Lower lobe of right lung (tissue), 2 donors: ENCODE measurements around the gene C7orf25. TPM values are rescaled to one million over a fixed set of nuclear protein-coding genes. Genes with fewer than 3 reads are reported as not detected.

ENCODE experiments used
- ATAC-seq, 2 donors: fragments of 200-7000 bp; cut with Tn5 transposase; one replicate each; pipeline ENCODE4 v1.9.1; 2020 to 2022; ENCODE audit warnings: mild to moderate bottlenecking in 2 of 2, moderate library complexity in 2 of 2
- DNase-seq: peaks from one replicate; pipeline ENCODE4 v3.0.0-alpha.2; 2020
- H3K27ac ChIP-seq: fragments of 200-600 bp; one replicate; pipeline ENCODE4 v1.8.0; 2022
- H3K27me3 ChIP-seq: fragments of 200-600 bp; one replicate; pipeline ENCODE4 v1.8.0; 2022; ENCODE audit warnings: low read depth
- H3K36me3 ChIP-seq: fragments of 200-600 bp; one replicate; pipeline ENCODE4 v1.8.0; 2022; ENCODE audit warnings: mild to moderate bottlenecking
- H3K4me1 ChIP-seq: fragments of 200-600 bp; one replicate; pipeline ENCODE4 v1.8.0; 2022
- H3K4me3 ChIP-seq: fragments of 200-600 bp; one replicate; pipeline ENCODE4 v1.8.0; 2022; ENCODE audit warnings: mild to moderate bottlenecking
- H3K9me3 ChIP-seq: fragments of 200-600 bp; one replicate; pipeline ENCODE4 v1.8.0; 2022
- CTCF ChIP-seq: fragments of 200-600 bp; IDR thresholded peaks from one replicate; pipeline ENCODE4 v1.8.0; 2022; ENCODE audit warnings: antibody characterized with exemption, mild to moderate bottlenecking
- intact Hi-C: fragments of 100-400 bp; cut with DNase I; formaldehyde crosslinking; loops from one replicate; pipeline ENCODE4 v1.11.0; 2022
- total RNA-seq: library from RNA; stranded (reverse); fragmentation: NEBNext Ultra II Directional; extraction: Animal tissue kit (Norgen Biotek cat#: 25700); gene quantifications from one replicate; pipeline ENCODE4 v1.2.1, GENCODE V29; 2021
- donor health status: DM: no; HTN: yes; CAD: no; lungs with severe emphysema.

Gene C7orf25
- total RNA-seq, 1 donor from 2014 or later = 7.8 TPM

- Histone ChIP-seq H3K27ac (no peak overlapping the region), H3K9me3 (no peaks in the 10 kb centered on the region), H3K4me3 (no peak overlapping the region), H3K4me1 (peaks cover 59% of the 10 kb centered on the region), H3K36me3 (peaks cover 36% of the 10 kb centered on the region), H3K27me3 (no peaks in the 10 kb centered on the region)
- TF ChIP-seq CTCF = no peak
- intact Hi-C loops = no loop called here
- DNase-seq (no peak), ATAC-seq (no peak)
Observed at GRCh38 chr7:42928754-42929153, 16.9 kb upstream of the C7orf25 start.

DNA sequence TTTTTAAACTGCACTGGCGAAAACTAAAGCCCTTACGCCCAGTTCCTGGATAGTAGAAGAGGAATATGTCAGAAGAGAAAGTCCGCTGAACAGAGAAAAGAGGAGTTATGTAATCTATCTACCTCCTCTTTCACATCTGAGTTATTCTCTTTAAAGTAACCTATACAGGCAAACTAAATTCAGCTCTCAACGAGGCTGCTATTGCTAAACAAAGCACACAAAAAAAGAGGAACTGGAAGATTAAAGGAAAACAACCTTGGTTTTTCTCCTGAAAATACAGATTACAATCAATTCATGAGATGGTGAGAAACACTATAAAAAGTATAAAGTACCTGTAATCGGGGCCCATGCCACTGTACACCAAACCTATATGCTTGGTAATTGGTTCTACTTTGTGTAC is 14.3 kb upstream of the C7orf25 start:
- Histone ChIP-seq H3K4me1 (peaks cover 49% of the 10 kb centered on the region), H3K4me3 (no peak overlapping the region), H3K9me3 (no peaks in the 10 kb centered on the region), H3K27me3 (no peaks in the 10 kb centered on the region), H3K27ac (no peak overlapping the region), H3K36me3 (peaks cover 62% of the 10 kb centered on the region)
- TF ChIP-seq CTCF = no peak
- no peak for DNase-seq
- intact Hi-C loops = no loop called here
- ATAC-seq = no peak

GRCh38 chr7:42925630-42926029 is 13.8 kb upstream of the C7orf25 start:
- Histone ChIP-seq H3K27me3 (no peaks in the 10 kb centered on the region), H3K9me3 (no peaks in the 10 kb centered on the region), H3K4me1 (peaks cover 45% of the 10 kb centered on the region), H3K27ac (no peak overlapping the region), H3K36me3 (peaks cover 68% of the 10 kb centered on the region), H3K4me3 (no peak overlapping the region)
- ATAC-seq = no peak
- DNase-seq = no peak
- TF ChIP-seq CTCF = no peak
- intact Hi-C loops = no loop called here

- intact Hi-C loops = no loop called here
- Histone ChIP-seq H3K27ac (no peak overlapping the region), H3K9me3 (no peaks in the 10 kb centered on the region), H3K27me3 (no peaks in the 10 kb centered on the region), H3K4me1 (peaks cover 32% of the 10 kb centered on the region), H3K4me3 (no peak overlapping the region), H3K36me3 (peaks cover 81% of the 10 kb centered on the region)
- ATAC-seq = peak in 1 of 2 donors; percentile 28
- no peak for DNase-seq
- no peak for TF ChIP-seq CTCF
Observed at GRCh38 chr7:42924223-42924838, 12.5 kb upstream of the C7orf25 start.

DNA sequence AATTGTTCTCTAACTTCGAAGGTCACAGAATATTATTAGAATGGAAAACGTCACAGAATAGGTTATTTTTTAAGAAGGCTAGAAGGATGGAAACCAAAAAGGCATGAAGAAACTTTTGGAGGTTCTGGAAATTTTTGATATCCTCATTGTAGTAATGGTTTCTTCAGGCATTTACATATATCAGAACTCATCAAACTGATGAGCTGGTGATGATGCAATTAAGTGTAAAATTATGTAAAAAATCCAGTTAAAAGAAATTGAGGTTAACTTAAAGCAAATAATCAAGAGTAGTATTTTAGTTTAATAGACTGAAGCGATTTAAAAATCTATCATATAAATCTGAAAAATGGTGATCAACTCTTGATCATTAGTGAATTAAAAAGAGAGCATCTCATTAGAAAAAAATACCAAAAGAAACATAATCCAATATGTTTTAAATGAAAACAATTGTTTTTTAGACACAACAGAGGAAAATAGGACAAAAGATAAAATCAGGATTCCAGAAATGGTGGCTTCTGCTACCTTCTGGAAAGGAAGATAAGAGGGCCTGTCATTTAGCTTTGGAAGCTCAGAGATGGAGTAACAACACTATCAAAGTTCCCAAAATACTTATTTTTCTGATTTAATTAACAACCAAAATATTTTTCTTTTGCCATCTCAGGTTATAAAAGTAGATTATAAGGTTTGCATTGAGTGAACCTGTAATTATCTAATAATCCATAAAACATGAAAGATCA is 10.3 kb upstream of the C7orf25 start:
- no peak for TF ChIP-seq CTCF
- peaks cover 11% of the 10 kb centered on the region for H3K4me1 ChIP-seq
- no peaks in the 10 kb centered on the region for H3K27me3 ChIP-seq
- ATAC-seq (no peak), DNase-seq (no peak)
- peaks cover 99% of the 10 kb centered on the region for H3K36me3 ChIP-seq
- no peaks in the 10 kb centered on the region for H3K9me3 ChIP-seq
- intact Hi-C loops = no loop called here
- H3K4me3 ChIP-seq = no peak overlapping the region
- H3K27ac ChIP-seq = no peak overlapping the region
